GM23338 (cell line): ENCODE measurements around the gene TIE1. TPM values are rescaled to one million over a fixed set of nuclear protein-coding genes. Genes with fewer than 3 reads are reported as not detected.

ENCODE experiments used
- ATAC-seq: fragments of 200-7000 bp; cut with Tn5 transposase; 3 replicates; pipeline ENCODE4 v1.9.1; 2020
- DNase-seq: peaks from one replicate; pipeline ENCODE4 v3.0.0-alpha.2; 2015; ENCODE audit warnings: low spot score
- H2AFZ ChIP-seq: fragments of 200-600 bp; sonication (generic); 2 replicates; pipeline ENCODE4 v1.8.0; 2016; ENCODE audit warnings: antibody characterized with exemption, mild to moderate bottlenecking, moderate library complexity
- H3F3A ChIP-seq: fragments of 200-600 bp; sonication (generic); replicated peaks from 2 replicates; pipeline ENCODE4 v1.8.0; 2017; ENCODE audit warnings: antibody characterized with exemption, mixed run types, low read depth
- H3K27ac ChIP-seq: fragments of 200-600 bp; sonication (generic); 2 replicates; pipeline ENCODE4 v1.6.1; 2016; ENCODE audit warnings: low read depth
- H3K27me3 ChIP-seq: fragments of 200-600 bp; sonication (generic); 2 replicates; pipeline ENCODE4 v1.8.0; 2016; ENCODE audit warnings: mild to moderate bottlenecking, mixed run types, moderate library complexity; ENCODE audit not compliant: insufficient read depth
- H3K36me3 ChIP-seq: fragments of 200-600 bp; sonication (generic); 2 replicates; pipeline ENCODE4 v1.8.0; 2016; ENCODE audit warnings: mild to moderate bottlenecking; ENCODE audit not compliant: insufficient read depth
- H3K4me1 ChIP-seq: fragments of 200-600 bp; sonication (generic); 2 replicates; pipeline ENCODE4 v1.8.0; 2016; ENCODE audit warnings: mild to moderate bottlenecking, moderate library complexity; ENCODE audit not compliant: insufficient read depth
- H3K4me2 ChIP-seq: fragments of 200-600 bp; sonication (generic); 2 replicates; pipeline ENCODE4 v1.7.1; 2017; ENCODE audit warnings: mixed run types
- H3K4me3 ChIP-seq: fragments of 200-600 bp; sonication (generic); 2 replicates; pipeline ENCODE4 v1.6.1; 2016; ENCODE audit warnings: mixed run types
- H3K79me2 ChIP-seq: fragments of 200-600 bp; sonication (generic); replicated peaks from 2 replicates; pipeline ENCODE4 v1.8.0; 2017; ENCODE audit warnings: mild to moderate bottlenecking; ENCODE audit not compliant: insufficient read depth
- H3K9me2 ChIP-seq: fragments of 200-600 bp; sonication (generic); 2 replicates; pipeline ENCODE4 v1.8.0; 2017; ENCODE audit not compliant: insufficient read depth
- H4K20me1 ChIP-seq: fragments of 200-600 bp; sonication (generic); replicated peaks from 2 replicates; pipeline ENCODE4 v1.8.0; 2017; ENCODE audit warnings: mild to moderate bottlenecking; ENCODE audit not compliant: insufficient read depth
- H3K27ac Mint-ChIP-seq: 2 replicates; pipeline ENCODE4 v1.8.0; 2020; ENCODE audit warnings: inconsistent platforms, mild to moderate bottlenecking, moderate library complexity, mixed read lengths
- H3K27me3 Mint-ChIP-seq: 3 replicates; pipeline ENCODE4 v1.8.0; 2022; ENCODE audit warnings: low read depth, mild to moderate bottlenecking, moderate library complexity, mixed read lengths, inconsistent platforms; ENCODE audit not compliant: insufficient read depth, poor library complexity
- H3K36me3 Mint-ChIP-seq: 3 replicates; pipeline ENCODE4 v1.8.0; 2021; ENCODE audit warnings: low read depth, mild to moderate bottlenecking, inconsistent platforms, moderate library complexity, mixed read lengths
- H3K4me1 Mint-ChIP-seq: 3 replicates; pipeline ENCODE4 v1.8.0; 2020; ENCODE audit warnings: mild to moderate bottlenecking, inconsistent platforms, mixed read lengths
- H3K4me3 Mint-ChIP-seq: 3 replicates; pipeline ENCODE4 v1.8.0; 2021; ENCODE audit warnings: moderate library complexity, mild to moderate bottlenecking, inconsistent platforms, mixed read lengths
- H3K9me3 Mint-ChIP-seq: 3 replicates; pipeline ENCODE4 v1.8.0; 2020; ENCODE audit warnings: moderate library complexity, mild to moderate bottlenecking, inconsistent platforms, mixed read lengths
- CREB1 ChIP-seq: fragments of 250-450 bp; sonication (Bioruptor Pico); IDR thresholded peaks from 2 replicates; pipeline ENCODE4 v1.5.0; 2020; ENCODE audit warnings: low read depth, mild to moderate bottlenecking, moderate library complexity
- ETS1 ChIP-seq: IDR thresholded peaks from 2 replicates; pipeline ENCODE4 v1.6.1; 2016; ENCODE audit warnings: antibody characterized with exemption
- EZH2phosphoT487 ChIP-seq: fragments of 200-600 bp; sonication (generic); IDR thresholded peaks from one replicate; pipeline ENCODE4 v1.8.1; 2018; ENCODE audit warnings: antibody characterized with exemption; ENCODE audit not compliant: unreplicated experiment
- NANOG ChIP-seq: IDR thresholded peaks from 2 replicates; pipeline ENCODE4 v1.6.1; 2016; ENCODE audit warnings: antibody characterized with exemption, borderline replicate concordance
- REST ChIP-seq: IDR thresholded peaks from one replicate; pipeline ENCODE4 v1.6.1; 2018; ENCODE audit warnings: antibody characterized with exemption; ENCODE audit not compliant: unreplicated experiment
- STAT1 ChIP-seq: IDR thresholded peaks from one replicate; pipeline ENCODE4 v1.6.1; 2016; ENCODE audit warnings: antibody characterized with exemption; ENCODE audit not compliant: unreplicated experiment
- ZNF114 ChIP-seq: fragments of 250-450 bp; sonication (Bioruptor Pico); IDR thresholded peaks from 2 replicates; pipeline ENCODE4 v1.5.0; 2020; ENCODE audit warnings: mild to moderate bottlenecking, moderate library complexity
- ZNF331 ChIP-seq: fragments of 250-450 bp; sonication (Bioruptor Pico); IDR thresholded peaks from 2 replicates; pipeline ENCODE4 v1.5.0; 2020; ENCODE audit warnings: low read depth, mild to moderate bottlenecking, moderate library complexity
- ZNF462 ChIP-seq: fragments of 250-450 bp; sonication (Bioruptor Pico); IDR thresholded peaks from 2 replicates; pipeline ENCODE4 v1.5.0; 2020; ENCODE audit warnings: mild to moderate bottlenecking, moderate library complexity
- polyA plus RNA-seq: library from polyadenylated mRNA; unstranded; fragments of >200 nt; fragmentation: Nextera tagmentation; extraction: Ambion mirVana; gene quantifications from 2 replicates; pipeline ENCODE4 v1.2.1, GENCODE V29; 2016
- total RNA-seq: library from RNA; depleted of rRNA; stranded (reverse); fragments of >200 nt; shearing (Covaris generic); gene quantifications from 2 replicates; pipeline ENCODE4 v1.2.3, GENCODE V29; 2014

TIE1 gene
- total and polyA plus RNA-seq, 2 experiments from 2014 or later, result 0.37 to 2.3 TPM

- Histone ChIP-seq H2AFZ (no peak overlapping the region), H3K79me2 (no peaks in the 10 kb centered on the region), H3K36me3 (no peaks in the 10 kb centered on the region; the same call in 1 of the 2 replicates), H3K27me3 (no peaks in the 10 kb centered on the region), H3K27ac (no peak overlapping the region), H3K4me1 (no peaks in the 10 kb centered on the region), H3K4me2 (no peak overlapping the region), H3F3A (no peaks in the 10 kb centered on the region), H3K4me3 (no peak overlapping the region), H4K20me1 (no peaks in the 10 kb centered on the region), H3K9me2 (peaks cover 4% of the 10 kb centered on the region; the same call in 1 of the 2 replicates)
- no peak for ATAC-seq
- Mint-ChIP-seq H3K27ac (no peak overlapping the region), H3K36me3 (peaks cover 32% of the 10 kb centered on the region), H3K4me1 (no peaks in the 10 kb centered on the region), H3K4me3 (no peak overlapping the region), H3K27me3 (no peaks in the 10 kb centered on the region), H3K9me3 (peaks cover 65% of the 10 kb centered on the region)
- no peak for DNase-seq
- TF ChIP-seq REST (no peak), ZNF331 (no peak), ETS1 (no peak), NANOG (no peak), STAT1 (no peak), EZH2phosphoT487 (no peak), ZNF114 (no peak), CREB1 (CRISPR knock-in tag) (no peak)
Observed at GRCh38 chr1:43253876-43254275, 46.9 kb upstream of the TIE1 start.

- Mint-ChIP-seq H3K4me3 (no peak overlapping the region), H3K4me1 (no peaks in the 10 kb centered on the region), H3K27me3 (no peaks in the 10 kb centered on the region), H3K36me3 (peaks cover 37% of the 10 kb centered on the region), H3K27ac (no peak overlapping the region), H3K9me3 (peaks cover 66% of the 10 kb centered on the region)
- Histone ChIP-seq H3K4me3 (no peak overlapping the region), H2AFZ (no peak overlapping the region), H3F3A (no peaks in the 10 kb centered on the region), H3K9me2 (peaks cover 4% of the 10 kb centered on the region; the same call in 1 of the 2 replicates), H3K36me3 (no peaks in the 10 kb centered on the region; the same call in 1 of the 2 replicates), H3K79me2 (no peaks in the 10 kb centered on the region), H4K20me1 (no peaks in the 10 kb centered on the region), H3K4me1 (no peaks in the 10 kb centered on the region), H3K4me2 (no peak overlapping the region), H3K27ac (no peak overlapping the region), H3K27me3 (no peaks in the 10 kb centered on the region)
- DNase-seq (no peak), ATAC-seq (no peak)
- TF ChIP-seq ZNF462 (no peak), NANOG (no peak)
Observed at GRCh38 chr1:43255438-43256210, 45.2 kb upstream of the TIE1 start.
